ENCODE data around the gene SNAPC3. TPM values are rescaled to one million over a fixed set of nuclear protein-coding genes. Genes with fewer than 3 reads are reported as not detected.

Gene SNAPC3
- total RNA-seq, 4 donors from 2014 or later = 12.5 to 27.4 (median 17.8) TPM

DNA sequence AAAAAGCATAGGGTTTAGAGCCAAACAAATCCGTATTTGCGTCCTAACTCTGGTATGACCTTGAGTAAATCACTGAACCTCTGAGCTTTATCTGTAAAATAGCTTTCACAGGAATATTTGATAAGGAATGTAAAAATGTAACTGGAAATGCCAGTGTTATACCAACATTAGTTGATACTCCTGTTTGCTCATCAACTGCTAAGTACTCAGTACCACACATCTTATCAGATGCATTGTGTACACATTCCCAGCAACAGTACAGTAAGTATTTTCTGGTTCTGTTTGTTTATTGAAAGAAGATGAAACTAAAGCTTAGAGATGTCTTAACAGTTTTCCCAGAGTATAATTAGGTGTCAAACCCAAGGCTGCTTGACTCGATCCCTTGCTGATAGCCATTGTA is 21.5 kb downstream of the SNAPC3 start:
- WGBS = 92% methylated on average over 3 of the region's 3 CpGs
- Histone ChIP-seq H3K4me1 (no peaks in the 10 kb centered on the region), H3K36me3 (peaks cover 68% of the 10 kb centered on the region), H3K27me3 (no peaks in the 10 kb centered on the region), H3K9me3 (no peaks in the 10 kb centered on the region), H3K27ac (no peak overlapping the region), H3K4me3 (no peak overlapping the region)
- no peak for TF ChIP-seq EP300 (IDR thresholded peaks at IDR 0.05)
- no peak for TF ChIP-seq POLR2AphosphoS5 (IDR thresholded peaks at IDR 0.05)
- no peak for TF ChIP-seq CTCF (IDR thresholded peaks at IDR 0.05)
- TF ChIP-seq POLR2A (IDR thresholded peaks at IDR 0.05) = no peak
- DNase-seq (ENCODE audit: low spot score in 2 of 2) = no peak

GRCh38 chr9:15453956-15454355 is 31.3 kb downstream of the SNAPC3 start:
- no peak for TF ChIP-seq CTCF (IDR thresholded peaks at IDR 0.05)
- no peak for TF ChIP-seq POLR2A (IDR thresholded peaks at IDR 0.05)
- TF ChIP-seq POLR2AphosphoS5 (IDR thresholded peaks at IDR 0.05) = no peak
- no peak for TF ChIP-seq EP300 (IDR thresholded peaks at IDR 0.05)
- H3K27me3 ChIP-seq = no peaks in the 10 kb centered on the region
- H3K4me1 ChIP-seq = no peaks in the 10 kb centered on the region
- peaks cover 56% of the 10 kb centered on the region for H3K36me3 ChIP-seq
- no peaks in the 10 kb centered on the region for H3K9me3 ChIP-seq
- no peak for DNase-seq (ENCODE audit: low spot score in 2 of 2)
- H3K27ac ChIP-seq = no peak overlapping the region
- WGBS = 94% methylated on average over 5 of the region's 5 CpGs
- no peak overlapping the region for H3K4me3 ChIP-seq

- DNase-seq (ENCODE audit: low spot score in 2 of 2) = no peak
- Histone ChIP-seq H3K9me3 (no peaks in the 10 kb centered on the region), H3K36me3 (peaks cover 74% of the 10 kb centered on the region), H3K4me1 (no peaks in the 10 kb centered on the region), H3K4me3 (no peak overlapping the region), H3K27ac (no peak overlapping the region), H3K27me3 (no peaks in the 10 kb centered on the region)
- 95% methylated on average over 8 of the region's 8 CpGs for WGBS
- TF ChIP-seq POLR2AphosphoS5 (IDR thresholded peaks at IDR 0.05) = no peak
- TF ChIP-seq EP300 (IDR thresholded peaks at IDR 0.05) = no peak
- no peak for TF ChIP-seq POLR2A (IDR thresholded peaks at IDR 0.05)
- no peak for TF ChIP-seq CTCF (IDR thresholded peaks at IDR 0.05)
These were observed 38.4 kb downstream of the SNAPC3 start for GRCh38 chr9:15461056-15461455.

- TF ChIP-seq CTCF (IDR thresholded peaks at IDR 0.05) = no peak
- TF ChIP-seq POLR2A (IDR thresholded peaks at IDR 0.05) = no peak
- TF ChIP-seq POLR2AphosphoS5 (IDR thresholded peaks at IDR 0.05) = no peak
- TF ChIP-seq EP300 (IDR thresholded peaks at IDR 0.05) = no peak
- no peaks in the 10 kb centered on the region for H3K4me1 ChIP-seq
- H3K4me3 ChIP-seq = no peak overlapping the region
- no peak overlapping the region for H3K27ac ChIP-seq
- 62% methylated on average over 2 of the region's 2 CpGs for WGBS
- no peak for DNase-seq (ENCODE audit: low spot score in 2 of 2)
- H3K9me3 ChIP-seq = no peaks in the 10 kb centered on the region
- H3K36me3 ChIP-seq = peaks cover 75% of the 10 kb centered on the region
- H3K27me3 ChIP-seq = no peaks in the 10 kb centered on the region
These were observed 38.9 kb downstream of the SNAPC3 start for GRCh38 chr9:15461601-15462000.

DNA sequence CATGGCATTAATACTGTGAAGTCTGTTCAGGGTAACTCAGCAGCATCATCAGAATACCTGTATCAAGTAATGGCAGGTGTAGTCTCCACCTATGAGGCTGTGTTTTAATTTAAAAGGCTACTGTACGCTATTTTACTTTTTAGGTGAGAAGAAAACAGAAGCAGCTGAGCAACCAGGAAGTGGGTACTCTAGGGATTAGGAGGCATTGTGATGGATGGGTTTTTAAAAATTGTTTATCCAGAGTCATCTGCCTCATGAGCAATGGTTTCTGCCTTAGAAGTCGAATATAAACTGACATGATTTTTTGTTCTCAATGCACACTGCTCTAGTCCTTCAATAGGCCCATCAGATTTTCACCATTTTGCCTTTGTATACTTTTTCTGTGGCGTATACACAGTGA is 45.5 kb downstream of the SNAPC3 start:
- Histone ChIP-seq H3K4me3 (no peak overlapping the region), H3K4me1 (no peaks in the 10 kb centered on the region), H3K9me3 (no peaks in the 10 kb centered on the region), H3K27me3 (no peaks in the 10 kb centered on the region), H3K27ac (no peak overlapping the region), H3K36me3 (peaks cover 53% of the 10 kb centered on the region)
- TF ChIP-seq EP300 (IDR thresholded peaks at IDR 0.05) (no peak), CTCF (IDR thresholded peaks at IDR 0.05) (no peak), POLR2A (IDR thresholded peaks at IDR 0.05) (no peak), POLR2AphosphoS5 (IDR thresholded peaks at IDR 0.05) (no peak)
- no peak for DNase-seq (ENCODE audit: low spot score in 2 of 2)
- WGBS = 93% methylated on average over 3 of the region's 3 CpGs

Measured in suprapubic skin (tissue), 4 donors.